Heart left ventricle (tissue), 13 donors: ENCODE measurements around the gene RELB.

Experiments
- CTCF ChIP-seq, 12 donors: fragments of 200-600 bp; sonication (generic) in 4 of 12; IDR thresholded peaks; one replicate each; pipeline versions ENCODE4 v1.5.0 to v1.8.0; 2018 to 2022; ENCODE audit warnings: antibody characterized with exemption in 12 of 12, mild to moderate bottlenecking in 5 of 12
- POLR2A ChIP-seq, 2 donors: fragments of 450-650 bp; IDR thresholded peaks; one replicate each; pipeline ENCODE4 v1.6.1; 2017; ENCODE audit warnings: antibody characterized with exemption in 2 of 2, mild to moderate bottlenecking in 2 of 2, moderate library complexity in 2 of 2
- donor health status: ischemic (EF 13 %, LVEDD 7.1; RV severe dilation, severe dysfunction).
- donor health status: DM: no; HTN: yes; CAD: no.
- donor health status: DM: no; HTN: no; CAD: no.
- donor health status: ischemic (EF 25% LVEDD 6.9; RV normal size, moderate dysfunction).
- donor health status: ischemic (EF 25% LVEDD 5.7; RV mildly dilated, moderate dysfunction).
- donor health status: ischemic (EF 35%, LVEDD 5.7; RV mildly dilated, moderate dysfunction).
- donor health status: nonischemic (EF 11% LVEDD 7.7; RV severe dilation, severe dysfunction).
- donor health status: DM: yes; HTN: yes; CAD: no.
- donor health status: PGD.
- donor health status: ischemic (EF 29% LVEDD 5.4; RV normal size, mild dysfunction).
- donor health status: nonischemic (EF 23%, LVEDD 6.1; RV moderate dilation, normal function).

GRCh38 chr19:45069056-45069455 is 67.8 kb downstream of the RELB start:
- TF ChIP-seq CTCF (IDR thresholded peaks at IDR 0.05) (no peak), POLR2A (IDR thresholded peaks at IDR 0.05) (no peak)
